ENCODE data around the gene SYNPO2.

GRCh38 chr4:118964891-118965411 lies 76.3 kb downstream of the SYNPO2 start:
- TF ChIP-seq, protein P1, sequence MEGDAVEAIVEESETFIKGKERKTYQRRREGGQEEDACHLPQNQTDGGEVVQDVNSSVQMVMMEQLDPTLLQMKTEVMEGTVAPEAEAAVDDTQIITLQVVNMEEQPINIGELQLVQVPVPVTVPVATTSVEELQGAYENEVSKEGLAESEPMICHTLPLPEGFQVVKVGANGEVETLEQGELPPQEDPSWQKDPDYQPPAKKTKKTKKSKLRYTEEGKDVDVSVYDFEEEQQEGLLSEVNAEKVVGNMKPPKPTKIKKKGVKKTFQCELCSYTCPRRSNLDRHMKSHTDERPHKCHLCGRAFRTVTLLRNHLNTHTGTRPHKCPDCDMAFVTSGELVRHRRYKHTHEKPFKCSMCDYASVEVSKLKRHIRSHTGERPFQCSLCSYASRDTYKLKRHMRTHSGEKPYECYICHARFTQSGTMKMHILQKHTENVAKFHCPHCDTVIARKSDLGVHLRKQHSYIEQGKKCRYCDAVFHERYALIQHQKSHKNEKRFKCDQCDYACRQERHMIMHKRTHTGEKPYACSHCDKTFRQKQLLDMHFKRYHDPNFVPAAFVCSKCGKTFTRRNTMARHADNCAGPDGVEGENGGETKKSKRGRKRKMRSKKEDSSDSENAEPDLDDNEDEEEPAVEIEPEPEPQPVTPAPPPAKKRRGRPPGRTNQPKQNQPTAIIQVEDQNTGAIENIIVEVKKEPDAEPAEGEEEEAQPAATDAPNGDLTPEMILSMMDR (IDR thresholded peaks at IDR 0.05 in 8 of 11, conservative IDR thresholded peaks at IDR 0.05 in 3 of 11) = no peak
- no peak for TF ChIP-seq POLR2A (IDR thresholded peaks at IDR 0.05)
